HG03196 (cell line): Measurements from ENCODE around the gene PRKN.

Experiments used
- ATAC-seq: cut with Tn5 transposase; IDR thresholded peaks from one replicate; pipeline ENCODE4 v1.9.1; 2021; ENCODE audit not compliant: unreplicated experiment

The PRKN gene

GRCh38 chr6:161694995-161695394, 1032.6 kb downstream of the PRKN start:
- no peak for ATAC-seq

- no peak for ATAC-seq
Measured at GRCh38 chr6:161686655-161687054, 1040.9 kb downstream of the PRKN start.

- ATAC-seq, result no peak
Measured at GRCh38 chr6:161684731-161685475, 1042.7 kb downstream of the PRKN start.

DNA sequence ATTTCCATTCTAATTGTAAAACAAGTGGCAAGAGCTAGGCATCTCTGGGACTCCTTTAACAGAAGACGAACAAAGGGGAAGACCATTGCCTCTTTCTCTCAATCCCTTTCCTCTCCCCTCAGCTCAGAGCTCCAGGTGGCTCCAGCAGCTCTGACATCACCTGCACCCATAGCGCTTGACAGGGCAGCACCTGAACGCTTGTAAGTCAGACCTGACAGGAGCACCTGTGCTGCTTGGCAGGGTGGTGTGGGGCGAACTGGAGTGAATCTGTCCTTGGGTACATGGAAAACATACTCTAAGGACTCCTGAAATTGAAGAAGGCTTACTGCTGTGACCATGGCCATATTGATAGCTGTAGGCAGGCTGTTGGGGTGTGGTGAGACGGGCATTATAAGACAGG, 1044.2 kb downstream of the PRKN start:
- ATAC-seq, result no peak

GRCh38 chr6:161682982-161683381, 1044.6 kb downstream of the PRKN start:
- no peak for ATAC-seq

- no peak for ATAC-seq
Measured at GRCh38 chr6:161679980-161680538, 1047.5 kb downstream of the PRKN start.

- ATAC-seq, result no peak
Measured at GRCh38 chr6:161677188-161677587, 1050.4 kb downstream of the PRKN start.

GRCh38 chr6:161676586-161676985, 1051.0 kb downstream of the PRKN start:
- ATAC-seq, result no peak

DNA sequence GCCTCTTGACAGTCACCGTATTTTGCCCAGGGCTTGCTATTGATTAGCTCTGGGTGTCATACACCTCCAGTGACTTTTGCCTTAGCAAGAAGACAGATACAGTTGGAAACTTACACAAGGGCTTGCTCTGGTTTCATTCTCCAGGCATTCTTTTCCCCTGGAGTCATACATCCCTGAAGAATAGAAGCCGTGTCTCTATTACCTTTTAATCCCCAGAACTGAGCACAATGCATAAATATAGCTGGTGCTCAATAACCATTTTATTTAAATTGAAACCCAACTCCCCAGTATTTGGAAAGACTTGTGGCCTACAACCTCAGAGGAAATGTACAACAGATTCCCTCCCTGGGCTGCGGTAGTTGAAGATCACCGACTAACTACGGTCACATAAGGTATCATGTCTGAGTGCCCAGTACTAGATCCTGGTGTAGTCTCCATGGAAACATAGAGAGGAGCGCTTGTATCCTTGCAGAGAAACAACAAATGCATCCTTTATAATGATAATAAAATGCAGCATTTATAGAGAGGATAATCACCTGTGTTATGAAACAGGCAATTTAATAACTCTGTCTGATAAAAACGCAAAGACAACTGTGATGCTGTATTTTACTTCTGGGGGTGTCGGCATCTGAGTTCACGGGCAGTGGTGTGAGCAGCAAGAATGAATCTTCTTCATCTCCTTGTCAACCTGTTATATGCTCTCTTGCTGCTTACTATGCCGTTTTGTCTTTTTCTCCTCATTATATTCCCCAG, 1052.5 kb downstream of the PRKN start:
- no peak for ATAC-seq

DNA sequence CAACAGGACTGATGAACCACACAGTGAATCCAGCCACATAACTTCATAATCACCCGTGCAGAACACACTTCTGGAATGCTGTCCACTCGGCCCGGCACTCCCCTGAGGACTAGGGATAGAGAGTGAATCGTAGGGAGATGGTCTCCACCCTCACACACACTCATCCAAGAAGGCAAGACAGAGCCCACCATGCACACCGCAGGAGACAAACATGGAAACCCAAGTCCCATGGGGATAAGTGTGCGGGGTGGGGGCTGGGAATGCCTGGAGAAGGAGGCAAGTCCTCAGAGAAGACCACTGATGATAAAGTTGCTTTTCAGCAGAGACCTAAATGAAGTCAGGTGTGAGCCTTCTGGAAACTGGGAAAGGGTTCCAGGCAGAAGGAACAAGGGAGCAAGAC, 1054.5 kb downstream of the PRKN start:
- no peak for ATAC-seq

DNA sequence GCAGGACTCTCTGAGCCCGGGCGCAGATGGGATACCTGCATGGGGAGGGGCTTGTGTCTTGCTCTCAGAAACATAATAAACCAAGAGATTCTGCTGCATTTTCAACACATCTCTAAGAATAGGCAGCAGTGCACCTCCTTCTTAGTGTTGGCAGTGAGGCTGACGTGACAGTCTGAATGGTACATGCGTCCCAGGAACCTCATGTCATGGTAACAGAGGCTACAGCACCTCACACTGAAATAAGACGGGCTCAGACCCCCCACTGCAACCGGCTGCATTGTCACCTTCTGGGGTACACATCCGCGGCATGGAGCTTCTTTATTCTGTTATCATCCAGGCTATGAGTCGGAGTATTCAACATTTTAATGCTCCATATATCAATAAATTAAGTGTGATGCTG, 1056.4 kb downstream of the PRKN start:
- ATAC-seq, result no peak

DNA sequence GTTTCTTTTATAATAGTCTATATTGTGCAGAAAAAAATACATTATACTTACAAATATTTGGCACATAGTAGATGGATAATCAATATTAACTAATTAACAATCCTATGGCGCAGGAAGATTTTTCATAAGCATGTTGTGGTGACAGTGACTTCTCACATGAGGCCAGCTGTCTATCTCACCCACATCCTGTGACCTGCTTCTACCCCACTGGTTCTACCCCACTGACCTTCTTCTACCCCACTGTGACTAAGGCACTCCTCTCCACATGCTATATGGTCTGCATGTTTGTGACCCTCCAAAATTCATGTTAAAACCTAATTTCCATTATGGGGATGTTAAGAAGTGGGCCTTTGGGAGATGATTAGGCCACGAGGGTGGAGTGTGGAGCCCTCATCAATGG, 1058.9 kb downstream of the PRKN start:
- no peak for ATAC-seq

- no peak for ATAC-seq
Measured at GRCh38 chr6:161667957-161668356, 1059.6 kb downstream of the PRKN start.

- no peak for ATAC-seq
Measured at GRCh38 chr6:161663682-161664081, 1063.9 kb downstream of the PRKN start.

DNA sequence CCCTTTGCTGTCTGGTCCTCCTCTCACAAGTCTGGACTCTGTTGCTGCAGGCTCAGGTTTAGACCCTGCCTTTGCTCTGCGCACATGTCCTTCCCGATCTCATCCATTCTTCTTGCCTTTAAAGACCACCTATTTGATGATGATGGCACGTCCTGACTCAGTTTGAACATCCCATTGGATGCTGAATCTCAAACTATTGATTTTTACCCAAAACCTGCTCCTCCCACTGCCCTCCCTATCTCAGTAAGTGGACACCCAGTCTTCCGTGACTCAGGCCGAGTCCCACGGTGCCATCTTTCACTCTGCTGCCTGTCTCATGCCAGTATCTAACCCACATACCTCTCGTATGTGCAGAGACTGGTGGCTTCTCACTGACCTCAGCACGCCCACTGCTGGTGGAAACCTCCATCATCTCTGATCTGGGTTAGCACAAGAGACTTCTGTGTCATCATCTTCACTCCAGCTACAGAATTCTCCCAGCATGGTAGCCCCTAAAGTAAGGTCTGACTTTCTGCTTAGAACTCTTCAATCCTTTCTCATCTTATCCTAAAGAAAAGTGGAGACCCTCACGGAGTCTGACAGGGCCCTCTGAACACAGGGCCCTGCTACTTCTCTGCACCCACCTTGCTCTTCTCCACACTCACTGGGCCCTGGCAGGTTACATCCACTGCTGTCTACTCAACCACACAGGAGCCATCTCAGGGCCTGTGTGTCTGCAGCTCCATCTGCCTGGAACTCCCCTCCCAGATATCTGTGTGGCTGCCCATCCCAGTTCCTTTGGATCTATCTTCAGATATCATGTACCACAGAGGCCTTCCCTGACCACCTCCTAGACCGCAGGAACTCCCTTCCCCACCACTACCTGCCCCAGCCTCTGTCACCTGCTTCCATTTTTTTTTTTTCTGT, 1066.6 kb downstream of the PRKN start:
- ATAC-seq, result no peak

DNA sequence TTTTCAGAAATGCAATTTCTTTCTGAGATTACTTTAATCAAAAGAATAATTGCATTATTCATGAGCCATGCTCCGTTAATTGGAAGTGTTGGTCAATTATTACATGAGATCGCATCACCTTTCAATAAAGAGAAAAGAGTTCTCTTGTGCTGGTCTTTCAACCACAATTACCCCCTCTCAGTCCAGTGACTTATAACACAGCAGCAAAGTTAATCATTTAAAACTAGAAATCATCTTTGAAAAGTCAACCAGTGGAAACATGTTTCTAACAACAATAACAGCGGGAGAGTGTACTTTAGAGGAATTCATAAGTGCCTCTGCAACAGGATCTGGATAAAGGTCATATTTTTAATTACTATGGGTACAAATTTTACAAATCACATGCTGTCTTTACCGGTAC, 1069.4 kb downstream of the PRKN start:
- ATAC-seq, result no peak

DNA sequence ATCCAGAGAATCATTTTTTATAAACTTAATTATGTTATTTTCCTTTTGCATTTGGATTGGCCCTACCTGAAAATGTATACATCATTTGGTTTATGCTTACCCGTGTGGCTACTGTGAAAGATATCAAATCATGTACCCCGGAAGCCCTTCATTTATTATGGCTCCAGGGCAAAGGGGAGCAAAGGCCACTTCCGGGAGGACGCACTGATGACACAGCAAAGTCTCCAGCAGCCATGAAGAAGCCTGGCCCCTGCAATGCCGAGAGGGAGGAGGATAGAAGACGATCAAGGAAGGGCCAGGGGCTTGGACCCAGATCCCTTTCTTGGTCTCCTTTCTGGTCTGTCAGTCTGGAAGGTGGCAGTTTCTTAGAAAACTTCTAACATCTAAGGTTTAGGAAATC, 1073.4 kb downstream of the PRKN start:
- no peak for ATAC-seq

GRCh38 chr6:161651949-161652348, 1075.6 kb downstream of the PRKN start:
- ATAC-seq, result no peak

- no peak for ATAC-seq
Measured at GRCh38 chr6:161649841-161650240, 1077.7 kb downstream of the PRKN start.

DNA sequence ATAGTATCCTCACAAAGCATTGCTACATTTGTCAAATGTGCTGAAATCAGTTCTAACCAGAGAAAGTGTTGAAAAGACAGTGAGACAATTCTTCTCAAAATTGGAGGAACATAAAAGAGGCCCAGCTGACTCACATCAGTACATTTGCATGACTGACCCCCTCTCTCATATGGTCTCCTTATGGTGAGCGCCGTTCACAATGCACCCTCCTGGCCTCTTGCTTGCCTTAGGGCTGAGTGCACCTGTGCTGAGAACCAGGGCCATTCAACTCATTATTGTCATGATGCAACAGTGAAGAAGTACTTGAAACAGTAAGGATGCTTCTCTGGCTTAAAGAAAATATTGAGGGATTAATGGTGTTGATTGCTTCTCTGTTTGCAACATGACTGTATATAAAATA, 1078.5 kb downstream of the PRKN start:
- ATAC-seq, result no peak

DNA sequence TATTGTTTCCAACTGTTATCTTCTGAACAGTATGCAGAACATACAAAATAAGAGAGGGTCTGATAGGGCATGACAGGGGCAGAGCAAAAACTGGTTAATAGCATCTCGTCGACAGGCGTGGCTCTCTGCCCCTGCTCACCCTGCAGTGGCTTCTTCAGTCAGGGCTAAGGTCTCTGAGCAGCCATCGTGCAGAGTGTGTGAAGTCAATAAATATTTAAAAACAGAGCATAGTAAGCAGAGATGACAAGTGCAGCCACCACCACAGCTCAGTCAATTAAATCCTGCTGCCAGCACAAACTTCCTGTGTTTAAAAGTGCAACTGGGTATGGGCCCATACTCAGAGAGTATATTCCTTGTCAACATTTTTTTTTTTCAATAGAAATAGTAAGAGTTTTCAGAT, 1080.3 kb downstream of the PRKN start:
- no peak for ATAC-seq
